H1 (cell line): ENCODE measurements around the gene MICALL2. TPM values are rescaled to one million over a fixed set of nuclear protein-coding genes. Genes with fewer than 3 reads are reported as not detected.

ENCODE experiments used
- ATF2 ChIP-seq: IDR thresholded peaks from 2 replicates; pipeline ENCODE4 v1.6.1; 2012; ENCODE audit warnings: low read length, inconsistent platforms
- CEBPB ChIP-seq: IDR thresholded peaks from 2 replicates; pipeline ENCODE4 v1.6.1; 2012; ENCODE audit warnings: low read depth, low read length
- CHD2 ChIP-seq: IDR thresholded peaks from 2 replicates; pipeline ENCODE4 v1.6.1; 2012; ENCODE audit warnings: low read length, improper control_type of control experiment
- CHD7 ChIP-seq: fragments of 300-600 bp; sonication (generic); IDR thresholded peaks from 2 replicates; pipeline ENCODE4 v1.7.1; 2012; ENCODE audit warnings: low read length, moderate library complexity, mild to moderate bottlenecking, inconsistent platforms; ENCODE audit not compliant: insufficient replicate concordance
- EP300 ChIP-seq, 2 experiments: IDR thresholded peaks; 1 replicate in 1 of 2; 2 replicates in 1 of 2; pipeline ENCODE4 v1.6.1; 2011 to 2012; ENCODE audit warnings: low read depth in 2 of 2, low read length in 2 of 2, mild to moderate bottlenecking in 2 of 2, borderline replicate concordance in 1 of 2, inconsistent platforms in 1 of 2, moderate library complexity in 1 of 2
- KDM4A ChIP-seq: IDR thresholded peaks from one replicate; pipeline ENCODE4 v1.7.1; 2012; ENCODE audit warnings: low read depth, mild to moderate bottlenecking, moderate library complexity, low read length, inconsistent platforms; ENCODE audit not compliant: severe bottlenecking
- RNF2 ChIP-seq: fragments of 200-900, 300-1000 bp; sonication (generic); IDR thresholded peaks from 2 replicates; pipeline ENCODE4 v1.7.1; 2016; ENCODE audit warnings: borderline replicate concordance, low read depth, mild to moderate bottlenecking, antibody characterized with exemption, low read length; ENCODE audit not compliant: poor library complexity, severe bottlenecking; ENCODE audit errors: missing control alignments
- SP2 ChIP-seq: IDR thresholded peaks from 2 replicates; pipeline ENCODE4 v1.6.1; 2012; ENCODE audit warnings: mild to moderate bottlenecking, low read length, inconsistent platforms
- TEAD4 ChIP-seq: IDR thresholded peaks from 2 replicates; pipeline ENCODE4 v1.6.1; 2012; ENCODE audit warnings: low read depth, low read length, inconsistent platforms, mixed read lengths
- polyA plus RNA-seq, 7 experiments: library from polyadenylated mRNA; depleted of rRNA in 3 of 7; stranded (reverse) in 5 of 7; unstranded in 2 of 7; fragments of >200 nt in 5 of 7; fragments of 200-250 nt in 2 of 7; gene quantifications; 1 replicate in 5 of 7; 2 replicates in 1 of 7; 4 replicates in 1 of 7; pipeline versions ENCODE4 v1.2.1 to v1.2.3, GENCODE V29; 2011 to 2013; ENCODE audit warnings: missing spikeins in 2 of 7, mixed read lengths in 2 of 7
- total RNA-seq: library from RNA; stranded (reverse); fragmentation: NEBNext Ultra II Directional; extraction: Animal tissue kit (Norgen Biotek cat#: 25700); gene quantifications from 2 replicates; pipeline ENCODE4 v1.2.1, GENCODE V29; 2021

Gene MICALL2
- total and polyA plus RNA-seq, 2 of the 8 experiments (the other 6 are each of a cell fraction or from before 2014, with no cell fraction given), result 5.3 to 8.5 TPM

- no peak for TF ChIP-seq CHD7
- TF ChIP-seq ATF2, result no peak
- no peak for TF ChIP-seq TEAD4
- no peak for TF ChIP-seq CEBPB
- TF ChIP-seq EP300 (IDR thresholded peaks at IDR 0.05; ENCODE audit: borderline replicate concordance in 1 of 2, low read depth in 2 of 2, low read length in 2 of 2), result no peak
- TF ChIP-seq CHD2, result no peak
- no peak for TF ChIP-seq SP2
- no peak for TF ChIP-seq KDM4A
- no peak for TF ChIP-seq RNF2
These were observed 25.0 kb downstream of the MICALL2 start (continued) for GRCh38 chr7:1434165-1434718.
